Esophagus (tissue), 2 donors: ENCODE data around the gene KDM4B. TPM values are rescaled to one million over a fixed set of nuclear protein-coding genes. Genes with fewer than 3 reads are reported as not detected.

Experiments used
- H3K27ac ChIP-seq, 2 donors: one replicate each; pipeline ENCODE4 v1.5.1; 2013; ENCODE audit warnings: low read depth in 2 of 2, mild to moderate bottlenecking in 2 of 2, inconsistent platforms in 1 of 2, low read length in 1 of 2, moderate library complexity in 1 of 2
- H3K27me3 ChIP-seq, 2 donors: one replicate each; pipeline ENCODE4 v1.6.1; 2013; ENCODE audit warnings: low read length in 2 of 2, control low read depth in 1 of 2, mild to moderate bottlenecking in 1 of 2; ENCODE audit not compliant: insufficient read depth in 2 of 2, control insufficient read depth in 1 of 2
- H3K36me3 ChIP-seq, 2 donors: one replicate each; pipeline ENCODE4 v1.6.1; 2013; ENCODE audit warnings: low read length in 1 of 2; ENCODE audit not compliant: control insufficient read depth in 2 of 2, insufficient read depth in 2 of 2
- H3K4me1 ChIP-seq, 2 donors: one replicate each; pipeline ENCODE4 v1.6.1; 2013; ENCODE audit warnings: low read length in 1 of 2; ENCODE audit not compliant: control insufficient read depth in 2 of 2, insufficient read depth in 2 of 2
- H3K4me3 ChIP-seq, 2 donors: one replicate each; pipeline ENCODE4 v1.5.1; 2013; ENCODE audit warnings: low read length in 2 of 2, mild to moderate bottlenecking in 2 of 2, low read depth in 1 of 2, moderate library complexity in 1 of 2
- H3K9me3 ChIP-seq, 2 donors: one replicate each; pipeline ENCODE4 v1.6.1; 2013; ENCODE audit warnings: mild to moderate bottlenecking in 2 of 2, low read depth in 1 of 2, low read length in 1 of 2, moderate library complexity in 1 of 2; ENCODE audit not compliant: control insufficient read depth in 2 of 2, insufficient read depth in 1 of 2
- WGBS, 2 donors: extraction: QIAGEN DNeasy Blood & Tissue Kit; methylation state at CpG; one replicate each; pipeline ENCODE4 v1.1.7; 2013; 5-methylcytosine and 5-hydroxymethylcytosine counted together
- polyA plus RNA-seq, 2 donors: library from polyadenylated mRNA; stranded (reverse); fragments of 200-250 nt; gene quantifications; one replicate each; pipeline ENCODE4 v1.2.3, GENCODE V29; 2013
- donor health status: healthy with polysubstance abuse.
- donor health status: Bipolar disorder and iron deficiency.

The KDM4B gene
- polyA plus RNA-seq, 2 donors = 10.7 to 26.7 TPM

DNA sequence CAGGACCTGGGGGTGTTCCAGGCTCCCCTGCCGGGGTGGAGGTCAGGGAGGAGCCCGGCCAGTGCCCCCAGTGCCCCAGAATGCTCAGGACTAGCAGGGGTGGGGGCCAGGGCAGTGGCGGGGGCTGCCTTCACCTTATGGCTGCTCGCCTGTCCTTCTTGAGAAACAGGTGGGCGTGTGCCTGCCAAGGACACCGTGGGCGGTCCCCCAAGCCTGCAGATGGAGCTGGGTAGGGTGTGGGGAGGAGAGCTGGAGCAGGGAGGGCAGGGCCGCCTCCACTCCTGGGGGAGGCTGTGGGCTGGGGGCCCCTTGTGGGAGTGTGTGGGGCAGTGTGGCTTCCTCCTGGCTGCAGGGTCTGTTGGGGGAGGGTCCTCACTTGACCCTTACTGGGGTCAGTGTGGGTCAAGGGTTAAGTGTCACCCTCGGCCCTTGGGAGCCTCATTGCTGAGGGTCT, 160.1 kb downstream of the KDM4B start:
- no peak overlapping the region for H3K4me3 ChIP-seq
- WGBS, 2 donors = 68 to 69% methylated on average over 9 of the region's 9 CpGs

GRCh38 chr19:5129691-5130090, 160.8 kb downstream of the KDM4B start:
- Histone ChIP-seq H3K27ac (no peak overlapping the region), H3K36me3 (peaks cover 0 to 45% of the 10 kb centered on the region in 2 donors), H3K27me3 (no peaks in the 10 kb centered on the region), H3K9me3 (no peaks in the 10 kb centered on the region), H3K4me3 (no peak overlapping the region), H3K4me1 (peaks cover 3 to 7% of the 10 kb centered on the region in 2 donors)
- WGBS, 2 donors = 91 to 95% methylated on average over 13 of the region's 13 CpGs

More for the DNA sequence above, 160.1 kb downstream of the KDM4B start:
- Histone ChIP-seq H3K36me3 (peaks cover 0 to 38% of the 10 kb centered on the region in 2 donors), H3K9me3 (no peaks in the 10 kb centered on the region), H3K27me3 (no peaks in the 10 kb centered on the region), H3K4me1 (peaks cover 3 to 7% of the 10 kb centered on the region in 2 donors), H3K27ac (no peak overlapping the region)

DNA sequence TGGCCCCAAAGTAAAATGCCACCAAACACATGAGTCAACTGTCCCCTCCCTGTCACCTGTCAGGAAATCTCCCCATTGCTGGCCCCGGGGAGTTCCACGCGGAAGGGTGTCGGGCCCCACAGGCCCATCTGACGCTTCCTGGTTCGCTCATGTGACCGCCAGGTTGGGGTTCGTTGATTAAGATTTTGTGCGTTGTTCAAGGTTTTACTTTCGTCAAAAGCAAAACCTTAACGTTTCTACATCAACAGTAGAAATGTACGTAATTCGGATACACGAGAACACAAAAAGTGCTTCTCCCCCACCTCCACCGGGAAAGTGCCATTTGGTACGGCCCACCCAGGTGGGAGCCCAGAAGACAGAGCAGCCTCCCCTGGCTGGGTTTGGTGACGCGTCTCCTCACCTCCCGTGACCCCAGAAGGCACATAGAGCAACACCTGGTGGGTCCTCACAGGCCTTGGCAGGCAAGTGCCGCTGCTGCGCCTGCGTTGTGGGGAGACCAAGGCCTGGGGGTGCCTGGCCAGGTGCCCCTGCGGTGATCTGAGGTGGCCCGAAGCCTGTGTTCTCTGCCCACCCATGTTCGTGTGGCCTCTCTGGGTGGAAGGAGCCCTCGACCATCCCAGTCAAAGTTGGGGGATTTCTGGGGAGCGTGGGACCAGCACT, 161.6 kb downstream of the KDM4B start:
- no peak overlapping the region for H3K27ac ChIP-seq
- H3K27me3 ChIP-seq = no peaks in the 10 kb centered on the region
- no peak overlapping the region for H3K4me3 ChIP-seq
- H3K9me3 ChIP-seq = no peaks in the 10 kb centered on the region
- 75 to 87% methylated on average over 27 of the region's 27 CpGs for WGBS, 2 donors
- peaks cover 3 to 7% of the 10 kb centered on the region in 2 donors for H3K4me1 ChIP-seq
- peaks cover under 1 to 50% of the 10 kb centered on the region in 2 donors for H3K36me3 ChIP-seq

- no peak overlapping the region for H3K4me3 ChIP-seq
- 65 to 86% methylated on average over 18 to 21 of the region's 21 CpGs for WGBS, 2 donors
- H3K27ac ChIP-seq = no peak overlapping the region
- peaks cover 3 to 7% of the 10 kb centered on the region in 2 donors for H3K4me1 ChIP-seq
- no peaks in the 10 kb centered on the region for H3K27me3 ChIP-seq
- H3K9me3 ChIP-seq = no peaks in the 10 kb centered on the region
- H3K36me3 ChIP-seq = peaks cover 6 to 56% of the 10 kb centered on the region in 2 donors
Observed at GRCh38 chr19:5131031-5131505, 162.2 kb downstream of the KDM4B start.

- no peaks in the 10 kb centered on the region for H3K27me3 ChIP-seq
- no peak overlapping the region for H3K4me3 ChIP-seq
- peaks cover 6 to 58% of the 10 kb centered on the region in 2 donors for H3K36me3 ChIP-seq
- H3K4me1 ChIP-seq = peaks cover 3 to 7% of the 10 kb centered on the region in 2 donors
- H3K27ac ChIP-seq = peak overlapping the region in 1 of 2 donors; percentile 58
- no peaks in the 10 kb centered on the region for H3K9me3 ChIP-seq
- WGBS, 2 donors = 57 to 78% methylated on average over 18 to 25 of the region's 25 CpGs
Observed at GRCh38 chr19:5131506-5132205, 162.7 kb downstream of the KDM4B start.

- no peaks in the 10 kb centered on the region for H3K9me3 ChIP-seq
- 48 to 50% methylated on average over 8 of the region's 8 CpGs for WGBS, 2 donors
- H3K27ac ChIP-seq = peak overlapping the region in 1 of 2 donors; percentile 58
- H3K36me3 ChIP-seq = peaks cover 6 to 59% of the 10 kb centered on the region in 2 donors
- no peak overlapping the region for H3K4me3 ChIP-seq
- H3K27me3 ChIP-seq = no peaks in the 10 kb centered on the region
- H3K4me1 ChIP-seq = peaks cover 3 to 7% of the 10 kb centered on the region in 2 donors
Observed at GRCh38 chr19:5132206-5132560, 163.3 kb downstream of the KDM4B start.

DNA sequence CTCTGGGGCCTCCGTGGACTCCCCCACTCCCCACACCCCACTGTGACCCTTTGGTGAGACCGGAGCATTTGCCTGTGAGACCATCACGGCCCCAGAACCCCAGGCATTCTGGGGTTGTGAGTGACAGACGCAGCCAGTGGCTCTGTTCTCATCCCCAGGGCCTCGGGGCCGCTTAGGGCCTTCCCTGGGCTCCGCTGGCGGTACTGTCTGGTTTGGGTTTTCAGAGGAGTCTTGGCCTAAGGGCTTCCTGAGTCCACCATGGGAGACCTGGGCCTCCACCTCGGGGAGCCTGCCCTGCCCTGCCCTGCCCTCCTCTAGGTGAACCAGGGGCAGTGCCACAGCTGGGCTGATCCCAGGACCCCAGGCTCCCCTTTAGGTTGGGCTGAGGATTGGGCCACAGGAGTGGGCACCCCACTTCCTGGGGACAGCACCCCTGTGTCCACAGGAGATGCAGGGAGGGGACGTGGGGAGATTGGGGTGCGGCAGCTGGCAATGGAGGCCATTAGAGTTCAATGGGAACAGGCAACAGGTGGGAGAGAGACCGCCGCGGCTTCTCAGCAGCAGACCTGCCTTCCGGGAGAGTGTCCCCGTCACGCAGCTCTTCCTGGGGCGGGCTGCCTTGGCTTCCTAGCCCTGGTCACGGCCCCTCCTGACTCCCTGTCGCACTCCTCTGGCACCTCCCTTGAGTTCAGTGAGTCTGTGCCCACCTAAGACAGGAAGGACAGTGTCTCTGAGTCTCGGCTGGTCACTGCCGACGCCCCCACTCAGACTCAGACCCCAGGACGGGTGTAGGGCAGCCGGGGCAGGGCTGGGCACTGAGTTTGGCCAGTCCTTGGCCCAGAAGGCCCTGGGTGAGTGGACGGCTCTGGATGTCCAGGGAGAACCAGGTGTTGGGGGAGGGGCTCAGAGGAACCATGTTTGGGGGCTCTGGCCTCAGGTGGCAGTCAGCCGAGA, 164.1 kb downstream of the KDM4B start:
- peaks cover 3 to 5% of the 10 kb centered on the region in 2 donors for H3K4me1 ChIP-seq
- peaks cover 0 to 5% of the 10 kb centered on the region in 2 donors for H3K9me3 ChIP-seq
- WGBS, 2 donors = 92 to 93% methylated on average over 27 of the region's 27 CpGs
- H3K27me3 ChIP-seq = no peaks in the 10 kb centered on the region
- no peak overlapping the region for H3K4me3 ChIP-seq
- H3K36me3 ChIP-seq = peaks cover 6 to 67% of the 10 kb centered on the region in 2 donors
- H3K27ac ChIP-seq = no peak overlapping the region

- peaks cover 0 to 5% of the 10 kb centered on the region in 2 donors for H3K9me3 ChIP-seq
- H3K4me3 ChIP-seq = no peak overlapping the region
- H3K4me1 ChIP-seq = peaks cover 3 to 5% of the 10 kb centered on the region in 2 donors
- H3K36me3 ChIP-seq = peaks cover 6 to 73% of the 10 kb centered on the region in 2 donors
- no peaks in the 10 kb centered on the region for H3K27me3 ChIP-seq
- no peak overlapping the region for H3K27ac ChIP-seq
- WGBS, 2 donors = 90 to 93% methylated on average over 29 to 30 of the region's 30 CpGs
Observed at GRCh38 chr19:5133986-5134595, 165.2 kb downstream of the KDM4B start.

DNA sequence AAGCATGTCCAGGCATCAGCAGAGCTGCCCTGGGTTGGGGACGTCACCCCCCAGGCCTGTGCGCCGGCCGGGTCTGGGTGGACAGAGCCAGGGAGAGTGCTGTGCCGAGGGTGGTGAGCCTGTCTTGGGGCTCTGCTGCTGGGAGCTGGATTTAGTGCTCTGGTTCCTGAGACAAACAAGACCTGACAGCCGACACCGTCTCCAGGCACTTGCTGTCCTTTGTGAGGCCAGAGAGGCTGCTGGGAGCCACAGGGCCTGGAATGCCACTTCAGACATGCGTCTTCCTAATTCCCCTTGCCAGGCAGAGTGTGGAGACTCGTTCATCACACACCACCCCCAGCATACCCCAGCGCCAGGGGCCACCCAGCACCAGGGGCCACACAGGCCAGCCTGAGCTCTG, 165.8 kb downstream of the KDM4B start:
- Histone ChIP-seq H3K27me3 (no peaks in the 10 kb centered on the region), H3K9me3 (peaks cover 0 to 5% of the 10 kb centered on the region in 2 donors), H3K4me3 (no peak overlapping the region), H3K36me3 (peaks cover 6 to 77% of the 10 kb centered on the region in 2 donors), H3K4me1 (peaks cover 3 to 5% of the 10 kb centered on the region in 2 donors), H3K27ac (no peak overlapping the region)
- 89 to 90% methylated on average over 10 of the region's 10 CpGs for WGBS, 2 donors
